H1 (cell line): ENCODE results near the gene PUSL1. TPM values are rescaled to one million over a fixed set of nuclear protein-coding genes. Genes with fewer than 3 reads are reported as not detected.

Experiments used
- CTCF ChIA-PET: fragments of 300-600 bp; sonication (Branson Sonifier 250); formaldehyde crosslinking; loops from one replicate; lab custom pipeline; 2021; ENCODE audit not compliant: partially characterized antibody; lab: Charles Lee
- POLR2A ChIA-PET: fragments of 300-600 bp; sonication (Branson Sonifier 250); formaldehyde crosslinking; loops from one replicate; lab custom pipeline; 2021; ENCODE audit warnings: inconsistent platforms; ENCODE audit not compliant: partially characterized antibody; lab: Charles Lee
- DNase-seq, 2 experiments: peaks; one replicate each; pipeline versions ENCODE4 v3.0.0 to v3.0.0-alpha.2; 2010 to 2022; ENCODE audit warnings: low spot score in 2 of 2, low read depth in 1 of 2, mixed read lengths in 1 of 2
- FAIRE-seq: peaks from 2 replicates; lab custom pipeline; 2011; peaks lifted over from hg19 to GRCh38; lab: Jason Lieb, UNC
- H2AFZ ChIP-seq: 2 replicates; pipeline ENCODE4 v1.8.1; 2012; ENCODE audit warnings: low read length, inconsistent platforms
- H2AK5ac ChIP-seq: 2 replicates; pipeline ENCODE4 v1.6.1; 2013; ENCODE audit warnings: low read depth, low read length
- H2BK120ac ChIP-seq: replicated peaks from 2 replicates; pipeline ENCODE3; 2013; ENCODE audit warnings: low read depth, low read length, inconsistent platforms
- H2BK12ac ChIP-seq: 2 replicates; pipeline ENCODE4 v1.6.1; 2013; ENCODE audit warnings: low read depth, low read length
- H2BK15ac ChIP-seq: 2 replicates; pipeline ENCODE4 v1.6.1; 2013; ENCODE audit warnings: low read length
- H2BK20ac ChIP-seq: 2 replicates; pipeline ENCODE4 v1.6.1; 2013; ENCODE audit warnings: low read length
- H2BK5ac ChIP-seq: 2 replicates; pipeline ENCODE4 v1.6.1; 2013; ENCODE audit warnings: low read depth, low read length
- H3K14ac ChIP-seq: 2 replicates; pipeline ENCODE4 v1.6.1; 2013; ENCODE audit warnings: inconsistent platforms; ENCODE audit not compliant: insufficient read length
- H3K18ac ChIP-seq: 2 replicates; pipeline ENCODE4 v1.6.1; 2013; ENCODE audit warnings: low read length; ENCODE audit errors: extremely low read depth
- H3K23ac ChIP-seq: 2 replicates; pipeline ENCODE4 v1.6.1; 2013; ENCODE audit warnings: inconsistent platforms; ENCODE audit not compliant: insufficient read length
- H3K23me2 ChIP-seq: 2 replicates; pipeline ENCODE4 v1.6.1; 2013; ENCODE audit warnings: low read depth, low read length
- H3K27ac ChIP-seq: 2 replicates; pipeline ENCODE4 v1.6.1; 2011; ENCODE audit warnings: low read depth, low read length, inconsistent platforms
- H3K27me3 ChIP-seq, 4 experiments: replicated peaks in 1 of 4; 1 replicate in 1 of 4; 2 replicates in 3 of 4; pipeline versions ENCODE4 v1.6.1 to v1.8.1; 2011 to 2013; ENCODE audit warnings: low read length in 3 of 4, mild to moderate bottlenecking in 3 of 4, inconsistent platforms in 2 of 4, mixed read lengths in 2 of 4, moderate library complexity in 1 of 4; ENCODE audit not compliant: control insufficient read depth in 3 of 4, insufficient read depth in 3 of 4; ENCODE audit errors: extremely low read depth in 1 of 4
- H3K36me3 ChIP-seq, 4 experiments: 2 replicates each; pipeline versions ENCODE4 v1.6.1 to v1.8.1; 2011 to 2013; ENCODE audit warnings: mild to moderate bottlenecking in 4 of 4, low read length in 3 of 4, moderate library complexity in 2 of 4, control low read depth in 1 of 4, inconsistent platforms in 1 of 4; ENCODE audit not compliant: insufficient read depth in 4 of 4, control insufficient read depth in 2 of 4
- H3K4ac ChIP-seq: replicated peaks from 2 replicates; pipeline ENCODE3; 2013; ENCODE audit warnings: low read length, low read depth, mixed read lengths, inconsistent platforms; ENCODE audit not compliant: insufficient read length
- H3K4me1 ChIP-seq, 4 experiments: replicated peaks in 1 of 4; 1 replicate in 1 of 4; 2 replicates in 3 of 4; pipeline versions ENCODE4 v1.6.1 to v1.8.1; 2011 to 2013; ENCODE audit warnings: low read length in 3 of 4, inconsistent platforms in 2 of 4, mixed read lengths in 1 of 4; ENCODE audit not compliant: insufficient read depth in 4 of 4, control insufficient read depth in 3 of 4
- H3K4me2 ChIP-seq, 2 experiments: 2 replicates each; pipeline versions ENCODE4 v1.6.1 to v1.8.1; 2011 to 2013; ENCODE audit warnings: low read depth in 2 of 2, low read length in 2 of 2, control low read depth in 1 of 2, inconsistent platforms in 1 of 2, mild to moderate bottlenecking in 1 of 2; ENCODE audit not compliant: insufficient read depth in 1 of 2
- H3K4me3 ChIP-seq, 4 experiments: fragments of 200-600, 300-600 bp in 1 of 4; sonication (generic), shearing (Covaris generic), sonication (Bioruptor Twin) in 1 of 4; 2 replicates each; pipeline versions ENCODE4 v1.5.1 to v1.8.1; 2011 to 2016; ENCODE audit warnings: low read length in 4 of 4, low read depth in 3 of 4, control low read depth in 2 of 4, inconsistent platforms in 2 of 4, mild to moderate bottlenecking in 2 of 4, mixed read lengths in 1 of 4, moderate library complexity in 1 of 4; ENCODE audit not compliant: insufficient read depth in 2 of 4; ENCODE audit errors: extremely low read depth in 1 of 4
- H3K56ac ChIP-seq: replicated peaks from 2 replicates; pipeline ENCODE3; 2013; ENCODE audit warnings: low read depth, mild to moderate bottlenecking, mixed read lengths, low read length, inconsistent platforms; ENCODE audit not compliant: insufficient read length
- H3K79me1 ChIP-seq: 2 replicates; pipeline ENCODE4 v1.6.1; 2013; ENCODE audit warnings: low read depth, low read length, control low read depth
- H3K79me2 ChIP-seq, 2 experiments: 2 replicates each; pipeline versions ENCODE4 v1.6.1 to v1.8.1; 2012 to 2013; ENCODE audit warnings: low read length in 2 of 2, mild to moderate bottlenecking in 2 of 2, inconsistent platforms in 1 of 2; ENCODE audit not compliant: insufficient read depth in 2 of 2, control insufficient read depth in 1 of 2
- H3K9ac ChIP-seq, 4 experiments: replicated peaks in 1 of 4; 1 replicate in 1 of 4; 2 replicates in 3 of 4; pipeline versions ENCODE4 v1.6.1 to v1.8.1; 2011 to 2013; ENCODE audit warnings: low read depth in 3 of 4, low read length in 3 of 4, control low read depth in 2 of 4, mild to moderate bottlenecking in 2 of 4, moderate library complexity in 2 of 4, inconsistent platforms in 1 of 4; ENCODE audit errors: extremely low read depth in 1 of 4
- H3K9me3 ChIP-seq, 2 experiments: 2 replicates each; pipeline versions ENCODE4 v1.6.1 to v1.8.1; 2012 to 2013; ENCODE audit warnings: mild to moderate bottlenecking in 2 of 2, moderate library complexity in 2 of 2, control low read depth in 1 of 2, inconsistent platforms in 1 of 2, low read depth in 1 of 2, low read length in 1 of 2, mixed read lengths in 1 of 2; ENCODE audit not compliant: insufficient read depth in 2 of 2
- H4K20me1 ChIP-seq, 2 experiments: replicated peaks in 1 of 2; 2 replicates each; pipeline versions ENCODE3 to v1.8.1; 2011 to 2013; ENCODE audit warnings: inconsistent platforms in 2 of 2, low read length in 2 of 2, mild to moderate bottlenecking in 1 of 2; ENCODE audit not compliant: insufficient read depth in 2 of 2, control insufficient read depth in 1 of 2
- H4K5ac ChIP-seq: 2 replicates; pipeline ENCODE4 v1.6.1; 2013; ENCODE audit warnings: low read length, low read depth, mixed read lengths, inconsistent platforms; ENCODE audit not compliant: insufficient read length
- H4K8ac ChIP-seq: 2 replicates; pipeline ENCODE4 v1.8.0; 2013; ENCODE audit warnings: mild to moderate bottlenecking, moderate library complexity, low read length, inconsistent platforms; ENCODE audit not compliant: insufficient read depth; ENCODE audit errors: extremely low read depth
- H4K91ac ChIP-seq: replicated peaks from 2 replicates; pipeline ENCODE3; 2013; ENCODE audit warnings: low read length, mixed read lengths, inconsistent platforms; ENCODE audit not compliant: insufficient read length
- RAD21 ChIP-seq, 2 experiments: IDR thresholded peaks in 1 of 2; conservative IDR thresholded peaks in 1 of 2; 2 replicates each; pipeline ENCODE4 v1.6.1; 2011; ENCODE audit warnings: low read depth in 2 of 2, low read length in 2 of 2, improper control_type of control experiment in 1 of 2, inconsistent platforms in 1 of 2, mild to moderate bottlenecking in 1 of 2, moderate library complexity in 1 of 2
- RBBP5 ChIP-seq: IDR thresholded peaks from 2 replicates; pipeline ENCODE4 v1.7.1; 2012; ENCODE audit warnings: low read depth, mild to moderate bottlenecking, inconsistent platforms, low read length, moderate library complexity, borderline replicate concordance
- TEAD4 ChIP-seq: IDR thresholded peaks from 2 replicates; pipeline ENCODE4 v1.6.1; 2012; ENCODE audit warnings: low read depth, low read length, inconsistent platforms, mixed read lengths
- WGBS, 2 experiments: shearing (Covaris generic) in 1 of 2; methylation state at CpG; one replicate each; pipeline versions ENCODE4 v1.1.6 to v1.1.7; 2013 to 2015; ENCODE audit warnings: low lambda C conversion rate in 2 of 2, mixed read lengths in 2 of 2, inconsistent platforms in 1 of 2, low coverage in 1 of 2, missing lambda C conversion rate in 1 of 2; ENCODE audit not compliant: insufficient replicate concordance in 2 of 2, insufficient coverage in 1 of 2, insufficient read length in 1 of 2; ENCODE audit errors: extremely low coverage in 1 of 2, missing lambda C conversion rate in 1 of 2; 5-methylcytosine and 5-hydroxymethylcytosine counted together
- polyA plus RNA-seq, 7 experiments: library from polyadenylated mRNA; depleted of rRNA in 3 of 7; stranded (reverse) in 5 of 7; unstranded in 2 of 7; fragments of >200 nt in 5 of 7; fragments of 200-250 nt in 2 of 7; gene quantifications; 1 replicate in 5 of 7; 2 replicates in 1 of 7; 4 replicates in 1 of 7; pipeline versions ENCODE4 v1.2.1 to v1.2.3, GENCODE V29; 2011 to 2013; ENCODE audit warnings: missing spikeins in 2 of 7, mixed read lengths in 2 of 7
- total RNA-seq: library from RNA; stranded (reverse); fragmentation: NEBNext Ultra II Directional; extraction: Animal tissue kit (Norgen Biotek cat#: 25700); gene quantifications from 2 replicates; pipeline ENCODE4 v1.2.1, GENCODE V29; 2021

Gene PUSL1
- total and polyA plus RNA-seq, 2 of the 8 experiments (the other 6 are each of a cell fraction or from before 2014, with no cell fraction given), result 38.8 to 87.4 TPM

GRCh38 chr1:1292442-1292779 is 16.0 kb upstream of the PUSL1 start:
- no peak for FAIRE-seq
- ChIA-PET CTCF (interaction anchor here (0.6 to 3.4 kb wide), 38 partner anchors 8 to 1006 kb away, joined by 3 to 38 read pairs (median 5); partner anchors contain the start of genes ACAP3, SCNN1D, TTLL10 and UBE2J2), POLR2A (interaction anchor here (0.9 to 2.3 kb wide), 6 partner anchors 8 to 22 kb away, joined by 3 to 9 read pairs (median 4); partner anchors contain the start of gene UBE2J2)
- Histone ChIP-seq H4K5ac (no peak overlapping the region), H3K56ac (no peak overlapping the region), H3K23ac (no peak overlapping the region), H3K79me1 (no peaks in the 10 kb centered on the region), H2AFZ (no peak overlapping the region), H2BK120ac (no peak overlapping the region), H3K4ac (no peak overlapping the region), H3K4me1 (peaks cover 0 to 8% (median 0%) of the 10 kb centered on the region in 4 experiments; a peak in 2 of 7 replicates), H3K36me3 (0 out of 8 replicates have a peak, but pooled peaks cover 0 to 3% (median 0%) of the 10 kb centered on the region in 4 experiments), H3K18ac (no peak overlapping the region), H2BK5ac (no peak overlapping the region), H3K27me3 (peaks cover 0 to 3% (median 0%) of the 10 kb centered on the region in 4 experiments; a peak in 1 of 7 replicates), H4K8ac (no peak overlapping the region), H4K91ac (no peak overlapping the region), H3K23me2 (no peaks in the 10 kb centered on the region), H3K9me3 (peaks cover 0 to 2% of the 10 kb centered on the region in 2 experiments; a peak in 1 of 4 replicates), H3K4me2 (no peak overlapping the region), H3K4me3 (no peak overlapping the region), H2AK5ac (no peak overlapping the region), H2BK20ac (no peak overlapping the region), H2BK12ac (no peak overlapping the region), H4K20me1 (peaks cover 2 to 6% of the 10 kb centered on the region in 2 experiments), H2BK15ac (no peak overlapping the region), H3K79me2 (no peaks in the 10 kb centered on the region), H3K27ac (no peak overlapping the region), H3K14ac (no peak overlapping the region), H3K9ac (no peak overlapping the region)
- TF ChIP-seq TEAD4 (no peak), RBBP5 (no peak), RAD21 (IDR thresholded peaks at IDR 0.05 in 1 of 2, conservative IDR thresholded peaks at IDR 0.05 in 1 of 2; ENCODE audit: low read depth in 2 of 2, low read length in 2 of 2) (no peak)
- WGBS, 2 experiments, result 100% methylated on average over 2 of the region's 9 CpGs; no CpG with 5 or more reads in 1 of the 2 experiments
- no peak for DNase-seq
